GM21619 (cell line): Measurements from ENCODE around the gene NAB2.
"Not testable (repeated sequence)": the region's sequence is repeated elsewhere in the genome, so short reads cannot be mapped to it uniquely, and the experiment has no call there.

ENCODE experiments used
- ATAC-seq: cut with Tn5 transposase; IDR thresholded peaks from one replicate; pipeline ENCODE4 v1.9.1; 2021; ENCODE audit not compliant: unreplicated experiment

Gene NAB2

GRCh38 chr12:57066245-57066644 is 22.7 kb upstream of the NAB2 start:
- ATAC-seq = no peak

DNA sequence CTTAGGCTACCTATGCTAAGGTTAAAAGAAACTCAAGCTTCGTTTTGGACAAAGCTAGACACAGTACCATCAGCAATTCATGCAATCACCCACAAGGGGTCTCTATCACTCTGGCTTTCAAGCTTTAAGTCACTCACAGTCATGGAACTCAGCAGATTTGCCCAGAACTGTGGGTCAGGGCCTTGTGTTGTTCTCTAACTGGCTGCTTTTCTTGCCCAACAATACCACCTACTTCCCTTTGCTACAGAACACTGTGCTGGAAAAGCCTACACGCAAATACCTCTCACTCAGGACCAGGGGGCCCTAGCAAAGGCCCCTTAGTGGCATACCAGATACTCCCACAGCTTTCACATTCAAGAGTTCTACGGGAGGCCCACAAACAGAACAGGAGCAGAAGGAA is 19.4 kb upstream of the NAB2 start:
- peak; percentile 87 for ATAC-seq

DNA sequence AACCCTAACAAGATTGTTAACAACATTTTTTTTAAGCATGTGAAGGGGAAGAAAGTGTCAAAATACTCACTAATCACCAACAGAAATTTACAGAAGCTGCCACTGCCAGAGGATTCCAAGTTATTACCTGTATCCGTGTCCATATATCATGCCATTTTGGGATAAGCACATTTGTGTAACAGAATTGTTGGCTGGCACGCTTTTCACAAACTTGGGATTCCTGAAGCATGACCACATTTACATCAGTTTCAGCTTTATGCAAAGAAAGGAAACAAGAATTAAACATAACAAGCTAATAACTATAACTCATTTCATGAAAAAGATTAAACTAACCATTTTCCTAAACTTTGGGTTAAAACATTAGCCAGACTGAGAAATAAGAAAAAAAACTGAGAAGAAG is 16.3 kb upstream of the NAB2 start:
- no peak for ATAC-seq

- ATAC-seq = not testable (repeated sequence)
Measured at GRCh38 chr12:57073566-57074450, 15.1 kb upstream of the NAB2 start.

- ATAC-seq = peak; percentile 95
Measured at GRCh38 chr12:57078519-57079404, 10.2 kb upstream of the NAB2 start, which contains the start of gene NEMP1. Gene NEMP1, minus strand, starts transcription at chr12:57078791. Its CDS starts 46 bp downstream, at chr12:57078745.

DNA sequence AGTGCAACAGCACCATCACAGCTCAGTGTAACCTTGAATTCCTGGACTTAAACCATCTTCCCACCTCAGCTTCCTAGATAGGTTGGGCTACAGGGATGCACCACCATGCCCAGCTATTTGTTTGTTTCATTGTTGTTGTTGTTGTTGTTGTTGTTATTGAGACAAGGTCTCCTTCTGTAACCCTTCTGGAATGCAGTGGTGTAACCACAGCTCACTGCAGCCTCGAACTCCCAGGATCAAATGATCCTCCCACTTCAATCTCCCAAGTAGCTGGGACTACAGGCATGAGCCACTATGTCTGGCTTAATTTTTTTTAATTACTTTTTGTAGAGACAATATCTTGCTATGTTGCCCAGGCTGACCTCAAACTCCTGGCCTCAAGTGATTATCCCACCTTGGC is 9.1 kb upstream of the NAB2 start:
- ATAC-seq = no peak

GRCh38 chr12:57080855-57081254 is 8.1 kb upstream of the NAB2 start:
- ATAC-seq = no peak

DNA sequence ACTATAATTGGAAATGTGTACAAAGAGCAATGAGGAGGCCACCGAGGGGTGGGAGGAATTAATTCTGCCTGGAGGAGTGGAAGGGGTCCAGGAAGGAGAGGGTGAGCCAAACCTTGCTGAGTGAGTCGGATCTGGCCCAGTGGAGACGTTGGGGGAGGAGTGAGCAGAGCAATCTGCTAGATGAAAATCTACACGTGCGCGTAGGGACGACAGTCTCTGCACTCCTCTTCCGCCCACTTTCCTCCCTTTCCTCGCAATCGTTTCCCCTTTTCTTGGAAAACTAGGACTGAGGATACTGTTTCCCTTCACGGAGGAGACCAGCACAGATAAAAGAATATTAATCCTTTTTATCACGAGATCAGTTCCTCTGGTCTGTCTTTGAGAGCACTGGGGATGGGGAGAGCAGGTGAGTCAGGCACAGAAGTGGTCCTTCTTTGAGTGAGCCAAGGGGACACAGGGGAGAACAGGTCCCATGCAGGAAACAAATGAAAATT is 2.9 kb upstream of the NAB2 start:
- no peak for ATAC-seq

GRCh38 chr12:57086493-57087009 is 2.4 kb upstream of the NAB2 start:
- no peak for ATAC-seq

DNA sequence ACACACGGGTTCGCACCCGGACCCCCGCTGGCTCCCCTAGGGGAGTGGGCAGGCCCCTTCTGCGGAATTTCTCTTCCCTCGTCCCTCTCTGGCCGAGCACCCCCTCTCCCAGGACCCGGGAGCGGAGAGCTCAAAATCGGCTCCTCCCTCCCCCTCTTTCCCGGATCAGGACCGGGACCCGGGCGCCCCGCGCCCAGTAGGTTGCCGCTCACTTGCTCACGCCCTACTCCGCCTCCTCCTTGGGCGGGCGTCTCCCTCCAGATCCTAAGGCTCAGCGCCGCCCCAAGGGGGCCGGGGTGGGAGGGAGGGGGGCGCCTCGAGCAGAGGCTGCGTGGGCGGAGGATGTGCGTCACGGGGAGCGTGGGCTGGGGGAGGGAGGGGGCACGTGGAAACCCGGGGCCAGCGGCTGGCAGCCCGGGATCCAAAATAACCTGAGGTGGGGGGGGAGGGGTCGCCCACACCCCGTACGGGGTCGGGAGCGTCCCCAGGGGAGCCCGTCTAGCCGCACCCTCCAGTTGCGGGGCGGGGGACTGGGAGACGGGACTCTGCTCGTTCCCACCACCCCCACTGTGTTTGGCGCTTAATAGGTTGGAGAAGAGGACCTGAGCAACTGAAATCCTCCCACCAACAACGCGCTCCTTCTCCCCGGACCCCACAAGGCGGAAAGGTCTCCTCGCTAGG is 1.8 kb upstream of the NAB2 start:
- ATAC-seq = peak; percentile 26

GRCh38 chr12:57087691-57088353 is 1.1 kb upstream of the NAB2 start:
- peak; percentile 34 for ATAC-seq

DNA sequence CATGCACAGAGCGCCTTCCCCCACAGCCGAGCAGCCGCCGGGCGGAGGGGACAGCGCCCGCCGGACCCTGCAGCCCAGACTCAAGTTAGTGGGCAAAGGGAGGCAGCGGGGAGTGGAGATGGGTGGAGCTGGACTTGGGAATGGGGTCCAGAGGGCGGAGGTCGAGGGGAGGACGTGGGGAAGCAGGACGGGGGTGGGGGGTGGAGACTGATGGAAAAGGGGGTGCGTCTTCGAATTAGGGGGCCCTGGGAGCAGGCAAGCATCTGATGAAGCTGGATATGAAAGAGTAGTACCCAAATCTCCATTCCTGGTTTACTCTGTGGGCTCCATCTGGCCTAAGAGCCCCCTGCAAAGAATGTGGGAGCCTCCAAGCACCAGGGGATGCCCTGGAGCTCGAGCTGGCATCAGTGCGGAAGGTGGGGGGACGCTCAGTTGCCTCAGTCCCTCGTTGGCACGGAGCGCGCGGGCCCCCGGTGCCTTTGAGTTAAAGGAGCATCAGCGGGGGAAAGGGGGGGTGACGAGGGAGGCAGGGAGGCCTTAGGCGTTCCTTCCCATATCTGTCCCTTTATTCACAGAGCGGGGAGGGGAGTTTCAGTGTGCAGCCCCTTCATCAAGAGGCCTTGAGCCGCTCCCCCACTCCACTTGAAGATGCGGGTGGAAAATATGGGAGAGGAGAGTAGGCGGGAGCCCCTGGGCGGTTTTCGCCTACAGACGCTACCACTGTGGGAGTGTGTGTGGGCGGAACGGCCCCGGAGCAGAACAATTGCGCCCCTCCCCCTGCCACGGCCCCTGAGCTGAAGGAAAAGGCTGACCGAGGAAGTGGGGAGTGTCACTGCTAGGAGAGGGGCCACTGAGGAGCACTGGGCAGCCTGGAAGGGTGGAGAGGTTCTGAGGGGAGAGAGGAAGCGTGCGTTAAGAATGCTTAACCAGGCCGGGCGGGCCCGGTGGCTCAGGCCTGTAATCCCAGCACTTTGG is 644 bp downstream of the NAB2 start:
- ATAC-seq = no peak

DNA sequence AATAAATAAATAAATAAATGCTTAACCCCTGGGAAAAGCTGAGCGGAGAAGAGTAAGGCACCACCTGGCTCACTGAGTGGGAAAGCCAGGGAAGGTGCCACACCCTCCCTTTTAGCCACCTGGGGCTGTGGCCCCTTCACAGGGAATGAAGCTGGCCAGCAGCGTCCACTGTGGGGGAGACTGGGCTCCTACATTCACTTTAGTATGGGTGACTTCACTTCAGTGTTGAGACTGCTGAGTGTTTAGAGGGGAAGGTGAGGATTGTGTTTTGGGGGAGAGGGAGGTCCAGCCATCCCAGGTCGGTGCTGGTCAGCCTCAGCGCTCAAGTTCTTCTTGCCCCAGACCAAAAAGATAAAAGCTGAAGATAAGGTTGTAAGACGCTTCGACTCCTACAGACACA is 1.6 kb downstream of the NAB2 start:
- no peak for ATAC-seq

DNA sequence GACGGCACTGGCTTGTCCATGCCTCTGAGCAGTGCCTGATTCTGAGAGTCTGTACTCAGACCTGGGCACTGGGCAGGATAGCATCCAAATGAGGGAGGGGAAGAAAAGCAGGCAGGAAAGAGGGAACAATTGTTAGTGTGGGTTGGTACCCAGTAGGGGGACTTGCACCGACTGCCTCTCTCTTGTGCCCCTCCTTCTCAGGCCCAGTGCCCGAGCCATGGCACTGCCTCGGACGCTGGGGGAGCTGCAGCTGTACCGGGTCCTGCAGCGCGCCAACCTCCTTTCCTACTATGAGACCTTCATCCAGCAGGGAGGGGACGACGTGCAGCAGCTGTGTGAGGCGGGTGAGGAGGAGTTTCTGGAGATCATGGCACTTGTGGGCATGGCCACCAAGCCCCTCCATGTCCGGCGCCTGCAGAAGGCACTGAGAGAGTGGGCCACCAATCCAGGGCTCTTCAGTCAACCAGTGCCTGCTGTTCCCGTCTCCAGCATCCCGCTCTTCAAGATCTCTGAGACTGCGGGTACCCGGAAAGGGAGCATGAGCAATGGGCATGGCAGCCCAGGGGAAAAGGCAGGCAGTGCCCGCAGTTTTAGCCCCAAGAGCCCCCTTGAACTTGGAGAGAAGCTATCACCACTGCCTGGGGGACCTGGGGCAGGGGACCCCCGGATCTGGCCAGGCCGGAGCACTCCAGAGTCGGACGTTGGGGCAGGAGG is 2.2 kb downstream of the NAB2 start:
- no peak for ATAC-seq

GRCh38 chr12:57091638-57092528 is 3.0 kb downstream of the NAB2 start:
- no peak for ATAC-seq

DNA sequence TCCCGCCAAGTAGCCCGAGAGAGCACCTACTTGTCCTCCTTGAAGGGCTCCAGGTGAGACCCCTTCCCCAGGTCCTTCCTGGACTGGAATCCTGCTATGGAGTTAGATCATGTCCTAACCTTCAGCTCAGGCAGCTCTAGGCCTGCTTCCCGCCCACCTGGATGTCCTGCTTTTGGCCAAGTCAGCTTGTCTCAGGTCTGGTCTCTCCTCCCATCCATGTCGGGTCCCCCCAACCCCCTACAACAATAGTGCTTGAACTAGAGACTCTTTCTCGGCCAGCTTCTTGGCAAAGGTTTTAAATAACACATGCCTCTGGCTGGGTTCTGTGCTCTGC is 3.6 kb downstream of the NAB2 start:
- no peak for ATAC-seq

- no peak for ATAC-seq
Measured at GRCh38 chr12:57092876-57093414, 4.0 kb downstream of the NAB2 start.
